ENCODE data around the gene PRKCB.

DNA sequence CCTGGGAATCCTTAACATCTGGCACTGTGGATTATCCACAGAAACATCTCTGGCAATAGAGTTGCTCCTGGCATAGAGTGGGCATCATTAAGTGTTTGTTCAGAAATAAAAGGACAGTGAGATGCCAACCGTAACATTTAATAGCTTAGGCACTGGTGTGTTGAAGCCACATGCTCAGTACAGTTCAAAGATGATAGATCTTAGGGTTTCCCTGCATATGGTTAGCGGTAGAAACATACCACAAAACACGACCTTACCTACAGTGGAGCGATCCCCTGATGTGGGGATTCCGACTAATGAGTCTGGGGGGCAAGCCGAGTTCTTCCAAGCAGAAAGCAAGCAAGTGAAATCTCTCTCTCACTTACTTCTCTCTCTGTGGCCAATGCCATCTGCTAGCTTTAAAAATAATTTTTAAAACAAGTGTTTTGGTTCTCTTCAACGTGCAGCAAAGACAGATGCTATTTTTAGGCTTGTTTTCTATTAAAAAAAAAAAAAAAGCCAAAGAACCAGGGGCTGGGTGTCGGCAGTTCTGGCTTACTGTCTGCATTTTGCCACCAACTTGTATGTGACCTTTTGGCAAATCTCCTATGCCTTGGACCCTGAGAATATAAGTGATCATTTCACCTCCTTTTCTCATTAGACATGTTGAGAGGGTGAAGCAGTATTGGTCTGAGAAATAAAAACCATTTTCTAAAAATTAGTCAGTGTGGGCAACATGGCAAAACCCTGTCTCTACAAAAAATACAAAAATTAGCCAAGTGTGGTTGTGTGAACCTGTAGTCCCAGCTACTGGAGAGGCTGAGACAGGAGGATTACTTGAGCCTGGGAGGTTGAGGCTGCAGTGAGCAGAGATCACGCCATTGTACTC is 331.1 kb downstream of the PRKCB start:
- TF ChIP-seq, protein P1, sequence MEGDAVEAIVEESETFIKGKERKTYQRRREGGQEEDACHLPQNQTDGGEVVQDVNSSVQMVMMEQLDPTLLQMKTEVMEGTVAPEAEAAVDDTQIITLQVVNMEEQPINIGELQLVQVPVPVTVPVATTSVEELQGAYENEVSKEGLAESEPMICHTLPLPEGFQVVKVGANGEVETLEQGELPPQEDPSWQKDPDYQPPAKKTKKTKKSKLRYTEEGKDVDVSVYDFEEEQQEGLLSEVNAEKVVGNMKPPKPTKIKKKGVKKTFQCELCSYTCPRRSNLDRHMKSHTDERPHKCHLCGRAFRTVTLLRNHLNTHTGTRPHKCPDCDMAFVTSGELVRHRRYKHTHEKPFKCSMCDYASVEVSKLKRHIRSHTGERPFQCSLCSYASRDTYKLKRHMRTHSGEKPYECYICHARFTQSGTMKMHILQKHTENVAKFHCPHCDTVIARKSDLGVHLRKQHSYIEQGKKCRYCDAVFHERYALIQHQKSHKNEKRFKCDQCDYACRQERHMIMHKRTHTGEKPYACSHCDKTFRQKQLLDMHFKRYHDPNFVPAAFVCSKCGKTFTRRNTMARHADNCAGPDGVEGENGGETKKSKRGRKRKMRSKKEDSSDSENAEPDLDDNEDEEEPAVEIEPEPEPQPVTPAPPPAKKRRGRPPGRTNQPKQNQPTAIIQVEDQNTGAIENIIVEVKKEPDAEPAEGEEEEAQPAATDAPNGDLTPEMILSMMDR (IDR thresholded peaks at IDR 0.05; ENCODE audit: low read depth, low read length) = no peak
- TF ChIP-seq MYC (IDR thresholded peaks at IDR 0.05; ENCODE audit: low read depth, low read length) = no peak
- TF ChIP-seq, protein P2, sequence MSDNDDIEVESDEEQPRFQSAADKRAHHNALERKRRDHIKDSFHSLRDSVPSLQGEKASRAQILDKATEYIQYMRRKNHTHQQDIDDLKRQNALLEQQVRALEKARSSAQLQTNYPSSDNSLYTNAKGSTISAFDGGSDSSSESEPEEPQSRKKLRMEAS (IDR thresholded peaks at IDR 0.05; ENCODE audit: low read depth, low read length) = no peak
- no peak for TF ChIP-seq POLR2A (IDR thresholded peaks at IDR 0.05; ENCODE audit: extremely low read depth, insufficient read length)

Measured in NB4 (cell line).